Islet precursor cell (in vitro differentiated cells): Measurements from ENCODE around the gene ENPP3.

Source experiments
- DNase-seq: peaks from one replicate; pipeline ENCODE4 v3.0.0-alpha.2; 2018

The ENPP3 gene

DNA sequence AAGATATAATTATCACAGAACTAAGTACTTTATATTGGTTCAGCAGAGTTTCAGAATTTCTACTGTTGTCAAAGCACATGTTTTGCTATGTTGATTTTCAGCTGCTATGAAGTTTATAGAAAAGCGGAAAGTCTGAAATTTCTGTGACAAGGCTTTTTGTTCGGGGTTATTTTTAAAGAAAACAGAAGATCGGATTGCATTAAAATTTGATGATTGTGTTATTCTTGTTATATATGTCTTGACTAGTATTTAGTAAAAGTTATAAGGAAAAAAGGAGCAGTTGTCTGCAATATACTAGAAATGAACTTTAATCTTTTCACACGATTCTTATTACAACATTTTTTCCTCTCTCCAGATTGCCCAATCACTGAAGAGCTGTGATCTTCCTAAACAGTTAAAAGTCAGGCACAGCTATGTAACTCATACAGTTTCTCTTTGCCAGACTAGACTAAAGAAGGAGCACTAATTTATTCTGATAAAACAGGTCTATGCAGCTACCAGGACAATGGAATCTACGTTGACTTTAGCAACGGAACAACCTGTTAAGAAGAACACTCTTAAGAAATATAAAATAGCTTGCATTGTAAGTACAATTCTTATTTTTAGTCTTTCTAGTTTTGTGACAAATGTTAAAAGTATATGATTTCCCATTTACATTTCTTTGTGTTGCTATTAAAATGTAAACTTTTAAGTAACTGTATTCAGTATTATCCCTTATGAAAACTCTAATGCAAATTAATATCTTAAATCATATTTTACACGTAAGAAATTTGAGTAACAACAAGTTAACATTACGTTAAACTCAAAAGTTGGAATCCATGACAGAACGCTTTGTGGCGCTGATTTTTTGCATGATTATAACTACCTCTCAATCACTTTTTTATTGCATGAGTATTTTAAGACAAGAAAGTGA is at the start of gene ENPP3:
Gene ENPP3 (plus strand): TSS at position 423 of the 913 bp plus-strand sequence. CDS start 83 bp downstream, at position 506.
- no peak for DNase-seq

DNA sequence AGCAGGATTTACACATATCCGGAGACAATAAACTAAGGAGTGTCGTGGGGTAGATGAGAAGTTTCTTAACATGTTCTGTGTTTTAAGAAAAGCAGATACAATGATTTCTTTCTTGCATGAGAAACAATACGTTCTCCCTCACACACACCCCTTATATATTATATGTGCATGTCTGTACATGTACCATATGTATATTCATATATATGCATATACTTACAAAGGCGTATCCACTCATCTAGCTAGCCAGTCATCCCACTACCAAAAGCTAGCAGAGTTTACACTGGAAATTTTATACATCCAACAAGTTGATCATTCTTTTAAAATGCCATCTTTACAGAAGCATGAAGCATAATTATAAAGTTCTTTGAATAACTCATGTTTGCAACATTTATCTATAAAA is 49.2 kb upstream of the ENPP3 start:
- DNase-seq, result no peak

DNA sequence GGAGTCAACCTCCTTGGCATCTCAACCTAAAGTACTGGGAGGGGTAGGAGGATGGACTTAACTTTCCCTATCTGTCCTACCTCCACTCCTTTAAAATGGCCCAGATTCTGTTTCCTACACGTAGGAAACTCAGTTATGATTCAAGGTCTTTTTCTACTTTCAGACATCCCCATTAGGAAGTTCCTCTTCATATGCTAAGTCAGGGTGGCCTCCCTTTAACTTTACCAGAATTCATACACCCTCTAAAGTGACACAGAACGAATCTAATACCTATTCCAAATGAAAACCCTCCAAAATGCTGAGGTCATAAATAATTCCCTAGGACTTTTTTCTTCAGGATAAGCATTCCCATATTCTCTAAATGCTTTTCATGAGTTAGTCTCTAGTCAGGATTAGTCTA is 48.5 kb upstream of the ENPP3 start:
- no peak for DNase-seq

DNA sequence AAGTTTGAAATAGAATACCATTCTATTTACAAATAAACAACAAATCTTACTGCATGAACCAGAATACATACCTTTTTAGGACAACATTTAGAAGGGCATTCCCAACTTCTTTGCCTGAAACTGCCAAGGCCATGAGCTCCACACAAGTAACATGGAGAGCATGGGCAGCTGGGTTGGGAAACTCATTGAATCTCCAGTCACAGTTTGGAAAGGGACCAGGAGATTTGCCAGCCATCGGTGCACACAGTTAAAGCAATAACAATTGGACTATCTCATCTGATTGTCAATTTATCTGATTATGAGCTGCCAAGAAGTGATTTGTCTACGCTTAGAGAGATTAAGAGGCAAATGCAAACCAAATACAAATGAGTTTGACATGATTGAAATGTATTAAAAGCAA is 44.2 kb upstream of the ENPP3 start:
- DNase-seq, result no peak

DNA sequence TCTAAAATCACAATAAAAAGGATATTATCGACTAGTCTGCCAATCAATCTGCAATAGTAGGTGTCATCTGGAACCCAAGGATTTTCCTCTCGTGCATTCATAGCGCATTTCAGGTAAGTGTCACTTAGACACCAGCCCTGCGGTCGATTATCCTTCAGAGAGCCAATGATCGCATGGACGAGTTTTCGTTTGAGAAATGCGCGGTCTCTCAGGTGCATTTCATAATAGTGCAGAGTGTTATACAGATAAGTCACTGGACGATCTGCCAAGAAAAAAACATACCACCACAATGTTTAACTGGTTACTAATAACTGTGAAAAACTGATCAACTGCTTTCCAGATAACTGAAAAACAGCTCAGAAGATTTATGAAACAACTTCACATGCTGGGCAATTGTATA is 43.0 kb upstream of the ENPP3 start:
- no peak for DNase-seq

DNA sequence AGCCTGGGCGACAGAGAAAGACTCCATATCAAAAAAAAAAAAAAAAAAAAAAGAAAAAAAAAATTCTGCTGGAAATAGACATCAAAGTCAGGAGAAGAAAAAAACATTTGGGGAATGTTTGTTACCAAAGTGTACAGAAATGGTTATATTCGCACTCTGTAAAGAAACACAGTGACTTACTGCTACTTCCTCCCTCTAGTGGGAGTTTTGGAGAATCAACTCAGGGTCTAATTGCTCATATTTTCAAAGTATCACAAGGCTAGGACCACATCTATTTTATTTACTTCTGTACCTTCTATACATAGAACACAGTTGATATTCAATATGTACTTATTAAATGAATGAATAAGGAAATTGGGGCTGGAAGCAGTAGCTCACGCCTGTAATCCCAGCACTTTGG is 39.7 kb upstream of the ENPP3 start:
- DNase-seq, result no peak

DNA sequence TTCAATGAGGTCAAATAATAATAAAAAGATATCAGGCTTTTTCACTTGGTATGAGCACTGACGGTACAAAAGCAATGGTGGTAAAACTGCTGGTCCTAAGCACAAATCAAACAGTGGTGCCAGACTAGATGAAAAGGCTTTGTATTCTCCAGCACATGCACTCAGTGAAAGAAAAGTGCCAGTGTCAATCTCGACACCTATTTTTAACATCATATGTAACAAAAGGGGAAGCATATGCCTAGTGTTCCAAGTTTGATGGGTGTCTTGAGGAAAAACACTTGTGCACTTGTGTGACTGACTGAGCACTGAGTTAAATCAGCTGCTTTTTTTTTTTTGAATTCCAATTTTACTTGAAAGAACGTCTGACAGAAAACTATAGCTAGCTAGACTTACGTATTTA is 36.4 kb upstream of the ENPP3 start:
- no peak for DNase-seq

DNA sequence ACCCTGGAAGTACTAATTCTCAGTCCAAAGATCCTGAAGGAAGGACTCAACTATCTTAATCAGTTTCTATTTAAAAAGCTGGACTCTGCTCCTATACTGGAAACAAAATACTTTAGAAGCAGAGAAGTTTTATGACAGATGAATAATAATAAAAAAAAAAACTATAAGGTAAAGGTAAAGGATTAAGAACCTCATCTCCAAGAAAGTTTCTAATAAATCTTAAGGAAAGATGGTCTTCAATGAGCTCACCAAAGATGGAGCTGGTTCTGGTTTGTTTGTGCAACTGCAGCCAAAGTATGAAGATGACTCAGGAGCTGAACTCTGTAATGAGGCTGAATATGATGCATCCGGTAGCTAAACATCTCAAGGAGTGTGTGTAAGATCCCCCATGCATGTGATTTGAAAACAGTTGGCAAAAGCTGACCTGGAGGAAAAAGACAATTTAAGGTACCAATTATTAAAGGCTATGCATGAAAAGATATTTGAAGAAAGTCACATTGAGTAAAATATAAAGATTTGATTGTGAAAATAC is 34.3 kb upstream of the ENPP3 start:
- no peak for DNase-seq

DNA sequence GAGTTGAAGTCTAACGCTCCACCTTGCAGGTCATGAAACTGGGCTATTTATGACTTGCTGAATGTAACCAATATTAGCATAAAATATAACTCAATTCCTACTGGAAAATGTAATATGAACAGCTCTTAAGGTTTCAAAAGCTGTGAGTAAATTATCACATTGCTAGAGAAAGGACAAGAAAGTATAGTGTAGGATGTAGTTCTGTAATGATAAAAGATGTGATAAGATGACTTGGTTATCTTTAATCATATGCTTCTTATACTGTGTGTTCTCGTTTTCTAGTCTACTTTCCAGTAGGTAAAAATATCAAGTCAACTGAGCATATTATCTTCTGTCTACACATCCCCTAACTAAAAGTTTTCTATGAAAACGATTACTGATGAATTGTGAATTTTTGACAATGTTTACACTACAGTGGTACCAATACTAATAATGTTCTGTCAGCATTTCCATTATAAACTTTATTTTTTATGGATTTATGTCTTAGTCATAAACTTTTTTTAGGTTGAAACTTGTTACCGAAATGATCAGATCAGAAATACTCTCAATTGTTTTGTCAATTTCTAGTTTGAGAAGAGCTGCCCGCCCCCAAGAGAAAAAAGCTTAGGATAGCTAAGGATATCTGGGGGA is 23.7 kb upstream of the ENPP3 start:
- no peak for DNase-seq

DNA sequence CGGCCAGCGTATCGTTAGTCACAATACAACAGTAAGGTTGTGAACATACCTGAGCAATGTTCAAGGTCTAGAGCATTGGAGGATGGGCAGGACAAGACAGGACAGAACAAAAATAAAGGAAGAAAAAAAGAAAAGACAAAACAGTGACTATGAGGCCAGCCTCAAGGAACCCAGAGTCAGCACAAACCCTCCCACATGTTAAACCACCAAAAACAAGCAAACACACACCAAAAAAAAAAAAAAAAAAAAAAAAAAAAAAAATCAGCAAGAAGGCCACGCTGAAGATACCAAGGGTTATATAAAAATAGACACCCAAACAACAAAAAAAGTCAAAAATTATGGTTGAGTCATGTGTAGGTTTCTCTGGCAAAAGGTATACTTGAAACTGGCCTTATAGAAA is 21.8 kb upstream of the ENPP3 start:
- DNase-seq, result no peak

DNA sequence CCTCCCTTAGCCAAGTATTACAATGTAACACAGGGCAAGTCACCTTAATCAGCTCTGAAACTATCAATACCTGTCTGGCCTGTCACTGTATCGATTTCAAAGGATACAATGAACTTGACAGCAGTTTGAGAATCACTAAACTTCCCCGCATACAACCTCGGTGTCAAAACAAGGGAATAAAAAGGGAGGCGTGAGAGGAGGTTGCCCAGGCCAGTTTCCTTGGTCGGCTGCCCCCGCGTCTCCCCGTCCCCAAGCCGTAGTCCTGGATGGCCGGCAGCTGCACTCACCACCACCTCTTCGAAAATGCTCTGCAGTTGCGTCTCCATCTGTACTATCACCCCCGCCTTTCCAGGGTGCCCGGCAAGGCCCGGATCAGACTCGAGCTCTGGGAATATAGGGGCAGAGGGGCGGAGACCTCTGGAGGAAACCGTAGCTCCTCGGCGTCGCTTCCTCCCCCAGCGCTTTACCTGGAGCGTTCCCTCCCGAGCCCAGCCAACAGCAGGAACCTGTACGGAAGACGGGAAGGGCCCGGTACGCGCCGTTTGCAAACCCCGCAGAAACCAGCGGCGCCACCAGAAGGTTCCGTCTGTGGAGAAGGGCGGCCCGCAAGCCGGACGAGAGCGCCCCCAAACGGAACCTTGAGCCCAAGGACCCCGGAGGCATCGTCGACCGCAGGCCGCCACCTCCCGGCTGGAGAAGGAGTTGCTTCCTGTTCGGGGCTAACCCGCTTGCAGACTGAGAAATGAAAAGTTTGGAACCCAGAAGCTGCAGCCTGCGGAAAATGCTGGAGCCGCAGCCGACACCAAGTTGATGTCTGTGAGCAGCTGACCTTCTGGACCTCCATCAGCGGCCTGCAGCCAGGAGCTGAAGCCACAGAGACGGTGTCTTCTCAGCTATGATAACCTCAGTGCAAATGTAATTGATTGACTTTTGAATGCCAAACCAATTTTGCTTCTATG is 9.1 kb upstream of the ENPP3 start, which contains the start of gene MED23:
Gene MED23 (minus strand): TSS at position 519 of the 959 bp plus-strand sequence. CDS start 193 bp downstream, at position 326.
- peak; percentile 98 for DNase-seq

DNA sequence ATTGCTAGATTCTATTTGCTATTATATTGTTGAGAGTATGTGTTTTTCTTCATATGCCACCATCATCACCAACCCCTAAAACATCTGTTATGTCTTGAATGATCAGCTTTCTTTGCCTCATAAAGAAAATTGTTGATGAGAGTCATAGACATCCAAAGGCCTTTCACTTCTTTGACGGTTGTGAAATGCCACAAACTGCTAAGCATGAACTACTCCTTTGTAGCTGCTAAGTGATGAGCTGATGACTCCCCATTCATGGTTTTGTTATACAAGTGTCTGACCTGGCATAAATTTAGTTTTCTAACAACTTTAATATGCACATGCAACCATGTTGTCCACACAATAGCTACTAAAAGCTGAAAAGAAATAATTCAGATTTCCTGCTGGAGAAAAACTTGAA is 8.4 kb upstream of the ENPP3 start:
- no peak for DNase-seq

DNA sequence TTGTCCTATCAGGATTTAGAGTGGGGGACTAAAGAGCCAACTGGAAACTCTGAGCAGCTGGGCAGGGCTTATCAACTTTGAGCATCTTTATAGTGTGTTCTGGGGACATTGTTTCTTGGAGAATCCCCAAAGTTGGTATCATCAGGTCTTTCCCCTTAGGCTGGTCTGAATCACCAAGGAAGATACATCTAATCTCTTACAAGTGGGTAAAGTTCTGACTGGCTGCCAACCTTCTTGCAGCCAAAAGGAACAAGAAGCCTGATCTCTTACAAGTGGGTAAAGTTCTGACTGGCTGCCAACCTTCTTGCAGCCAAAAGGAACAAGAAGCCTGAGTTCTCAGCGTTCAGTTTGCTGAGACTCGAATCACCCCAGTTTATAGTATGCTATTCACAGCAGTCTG is 7.5 kb upstream of the ENPP3 start:
- no peak for DNase-seq

DNA sequence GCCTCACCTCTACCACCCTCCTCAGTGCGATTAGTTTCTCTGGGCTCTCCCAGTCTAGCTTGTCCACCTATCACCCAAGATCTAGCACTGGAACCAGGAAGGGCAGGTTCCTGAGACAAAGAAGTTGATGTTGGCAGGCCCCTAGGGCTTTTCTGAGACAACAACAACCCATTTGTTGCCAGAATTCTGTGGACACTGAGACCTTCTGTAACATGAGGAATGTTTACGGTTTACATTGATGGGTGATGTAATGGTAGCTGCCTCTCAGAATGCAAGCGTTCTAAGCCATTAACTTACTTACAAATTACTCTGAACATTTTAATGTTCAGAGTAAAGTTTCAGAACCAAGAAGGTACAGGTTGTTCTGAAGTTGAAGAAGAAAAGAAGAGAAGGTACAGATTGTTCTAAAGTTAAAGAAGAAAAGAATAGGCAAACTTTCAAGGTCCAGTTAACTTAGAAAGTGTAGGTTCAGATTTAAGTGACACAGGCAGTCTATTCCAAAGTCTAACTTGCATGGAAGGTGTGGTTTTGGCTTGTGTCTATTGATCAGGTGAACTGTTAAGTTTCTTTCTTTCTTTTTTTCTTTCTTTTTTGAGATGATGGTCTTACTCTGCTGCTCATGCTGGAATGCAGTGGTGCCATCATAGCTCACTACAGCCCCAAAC is 5.3 kb upstream of the ENPP3 start:
- DNase-seq, result peak; percentile 80

DNA sequence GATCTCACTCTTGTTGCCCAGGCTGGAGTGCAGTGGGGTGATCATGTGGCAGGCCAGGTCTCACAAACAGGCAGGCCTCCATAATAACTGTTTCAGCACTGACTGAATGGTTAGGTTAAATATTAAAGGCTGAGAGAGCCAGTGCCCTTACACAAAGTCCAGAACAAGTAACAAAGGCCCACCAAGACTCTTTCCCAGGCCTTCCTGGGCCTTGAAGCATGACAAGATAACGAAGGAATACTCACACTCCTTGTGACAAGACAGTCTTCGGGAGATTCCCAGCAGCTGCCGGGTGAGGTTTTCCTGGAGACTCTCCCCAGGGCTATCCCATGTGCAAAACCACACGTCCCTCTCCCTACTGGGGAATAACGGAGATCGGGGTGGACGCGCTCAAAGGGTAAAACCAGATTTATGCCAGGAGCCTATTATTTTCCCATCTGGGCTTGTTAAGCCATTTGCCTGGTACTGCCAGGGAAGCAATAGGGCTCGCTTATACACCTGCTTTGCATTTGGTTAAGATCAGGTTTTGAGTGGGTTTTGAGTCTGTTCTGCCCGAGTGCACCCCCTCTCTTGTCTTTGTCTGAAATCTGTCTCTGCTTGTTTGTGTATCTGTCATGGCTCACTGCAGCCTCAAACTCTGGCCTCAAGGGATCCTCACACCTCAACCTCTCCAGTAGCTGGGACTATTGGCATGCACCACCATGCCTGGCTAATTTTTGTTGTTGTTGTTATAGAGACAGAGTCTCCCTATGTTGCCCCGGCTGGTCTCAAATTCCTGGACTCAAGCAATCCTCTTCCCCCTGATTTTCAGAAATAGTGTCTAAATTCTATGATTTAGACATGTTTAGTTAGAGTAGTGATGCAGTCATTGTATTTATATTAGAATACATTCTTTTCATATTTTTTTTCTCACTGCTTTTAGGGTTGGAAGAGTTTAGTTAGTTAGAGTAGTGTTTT is 1.4 kb upstream of the ENPP3 start:
- no peak for DNase-seq

DNA sequence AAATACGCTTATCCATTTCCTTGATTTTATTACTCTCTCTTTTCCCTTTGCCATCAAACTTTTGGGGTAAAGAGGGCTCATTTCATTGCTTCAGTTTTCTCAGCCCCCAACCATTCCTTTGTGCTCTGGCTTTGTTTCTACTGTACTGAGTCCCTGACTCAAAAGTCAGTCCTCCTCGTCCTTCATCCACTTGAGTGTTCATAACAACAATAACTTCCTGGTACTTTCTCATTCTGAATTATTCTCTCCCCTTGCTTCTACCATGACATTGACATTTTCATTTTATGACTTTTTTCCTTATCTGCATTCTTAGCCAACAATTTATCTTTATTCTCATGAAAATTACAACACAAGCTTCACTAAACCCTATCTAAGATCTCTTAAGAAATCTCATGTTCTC is 911 bp downstream of the ENPP3 start:
- no peak for DNase-seq

DNA sequence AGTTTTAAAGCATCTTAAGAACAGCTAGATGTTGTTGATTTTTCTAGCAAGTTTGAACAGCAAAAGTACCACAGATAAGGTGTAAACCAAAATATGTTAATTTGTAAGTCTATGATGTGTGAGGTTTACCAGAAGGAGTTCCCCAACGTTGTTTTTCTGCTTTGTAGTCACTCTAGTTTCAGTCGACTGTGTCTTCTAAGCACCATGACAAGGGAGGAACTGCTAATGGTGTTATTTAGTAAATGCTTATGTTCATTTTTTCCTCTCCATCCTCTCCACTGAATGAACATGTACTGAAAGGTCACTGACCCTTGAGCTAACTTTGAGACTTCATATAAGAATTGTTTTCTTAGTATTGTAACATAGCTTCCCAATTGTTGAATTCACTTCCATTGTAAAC is 3.0 kb downstream of the ENPP3 start:
- DNase-seq, result no peak

DNA sequence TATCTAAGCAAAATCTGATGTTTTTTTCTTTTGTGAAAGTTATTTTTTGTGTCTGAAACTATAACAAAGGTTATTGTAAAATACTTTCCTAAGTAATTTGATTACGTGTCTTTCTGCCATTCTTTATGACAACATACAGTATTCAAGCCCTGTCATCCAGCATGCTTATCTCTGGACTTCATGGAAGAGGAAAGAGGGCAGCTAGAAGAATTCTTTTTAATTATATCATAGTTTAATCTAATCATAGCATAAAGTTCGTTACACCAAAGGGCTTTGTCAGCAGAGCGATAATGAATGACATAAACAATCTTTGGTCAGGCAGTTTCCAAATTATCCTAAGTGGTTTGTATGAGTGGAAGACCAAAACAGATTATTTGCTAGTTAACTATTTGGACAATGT is 3.5 kb downstream of the ENPP3 start:
- DNase-seq, result no peak

DNA sequence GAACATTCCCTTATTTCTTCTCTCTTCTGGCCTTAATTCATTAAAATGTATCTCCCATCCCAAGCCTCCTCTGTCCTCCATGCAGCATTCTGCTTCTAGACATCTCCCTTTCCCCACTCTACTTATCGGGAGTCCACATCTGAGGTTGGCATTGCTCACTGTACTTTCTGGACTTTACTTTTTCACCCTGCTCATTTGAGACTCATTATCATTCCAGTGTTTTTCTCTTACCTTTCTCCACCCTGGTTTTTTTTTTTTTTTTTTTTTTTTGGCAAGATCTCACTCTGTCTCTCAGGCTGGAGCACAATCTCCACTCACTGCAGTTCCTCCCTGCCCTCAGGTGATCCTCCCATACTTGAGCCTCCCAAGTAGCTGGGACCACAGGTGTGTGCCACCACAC is 4.5 kb downstream of the ENPP3 start:
- DNase-seq, result no peak

DNA sequence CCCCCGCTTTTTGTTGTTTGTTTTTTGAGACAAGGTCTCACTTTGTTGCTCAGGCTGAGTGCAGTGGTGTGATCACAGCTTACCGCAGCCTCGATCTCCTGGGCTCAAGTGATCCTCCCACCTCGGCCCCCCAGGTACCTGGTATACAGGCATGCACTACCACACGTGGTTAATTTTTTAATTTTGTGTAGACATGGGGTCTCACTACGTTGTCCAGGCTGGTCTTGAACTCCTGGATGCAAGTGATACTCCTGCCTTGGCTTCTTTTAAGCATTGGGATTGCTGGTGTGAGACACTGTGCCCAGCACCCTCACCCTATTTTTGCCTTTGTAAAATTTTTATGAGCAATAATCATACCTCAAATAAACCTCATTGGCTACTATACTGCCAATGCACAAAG is 5.5 kb downstream of the ENPP3 start:
- DNase-seq, result no peak

DNA sequence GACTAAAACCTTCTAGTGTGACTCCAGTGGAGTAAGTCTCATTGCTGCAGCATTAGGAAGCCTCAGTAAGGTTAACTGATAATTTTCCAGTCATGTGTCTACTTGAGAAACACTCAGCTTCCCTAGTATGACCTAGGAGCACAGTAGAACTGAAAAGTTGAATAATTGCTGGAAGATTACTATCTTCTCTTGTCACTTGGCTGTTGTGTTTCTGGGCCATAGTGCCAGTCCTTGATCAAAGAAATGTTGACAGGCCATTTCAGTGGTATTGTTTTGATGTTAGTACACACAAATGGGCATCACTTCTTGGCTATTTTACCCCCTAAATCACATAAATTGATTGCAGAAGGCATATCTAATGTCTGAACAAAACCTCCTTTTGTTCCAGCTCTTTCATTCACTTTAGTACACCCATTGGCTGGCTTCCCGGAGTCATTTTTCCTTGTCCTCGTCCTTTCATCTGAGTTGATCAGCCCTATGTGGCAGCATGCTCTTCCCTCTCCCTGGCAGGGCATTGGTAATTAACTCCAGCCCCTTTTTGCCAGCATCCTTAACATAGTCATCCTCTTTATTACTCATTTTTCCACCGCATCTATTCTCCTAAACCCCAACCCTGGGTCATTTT is 6.0 kb downstream of the ENPP3 start:
- DNase-seq, result no peak
